Measurements from ENCODE around the gene UBR4.

GRCh38 chr1:19222979-19223824 lies 13.1 kb upstream of the UBR4 start:
- TF ChIP-seq, protein P1, sequence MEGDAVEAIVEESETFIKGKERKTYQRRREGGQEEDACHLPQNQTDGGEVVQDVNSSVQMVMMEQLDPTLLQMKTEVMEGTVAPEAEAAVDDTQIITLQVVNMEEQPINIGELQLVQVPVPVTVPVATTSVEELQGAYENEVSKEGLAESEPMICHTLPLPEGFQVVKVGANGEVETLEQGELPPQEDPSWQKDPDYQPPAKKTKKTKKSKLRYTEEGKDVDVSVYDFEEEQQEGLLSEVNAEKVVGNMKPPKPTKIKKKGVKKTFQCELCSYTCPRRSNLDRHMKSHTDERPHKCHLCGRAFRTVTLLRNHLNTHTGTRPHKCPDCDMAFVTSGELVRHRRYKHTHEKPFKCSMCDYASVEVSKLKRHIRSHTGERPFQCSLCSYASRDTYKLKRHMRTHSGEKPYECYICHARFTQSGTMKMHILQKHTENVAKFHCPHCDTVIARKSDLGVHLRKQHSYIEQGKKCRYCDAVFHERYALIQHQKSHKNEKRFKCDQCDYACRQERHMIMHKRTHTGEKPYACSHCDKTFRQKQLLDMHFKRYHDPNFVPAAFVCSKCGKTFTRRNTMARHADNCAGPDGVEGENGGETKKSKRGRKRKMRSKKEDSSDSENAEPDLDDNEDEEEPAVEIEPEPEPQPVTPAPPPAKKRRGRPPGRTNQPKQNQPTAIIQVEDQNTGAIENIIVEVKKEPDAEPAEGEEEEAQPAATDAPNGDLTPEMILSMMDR (IDR thresholded peaks at IDR 0.05; ENCODE audit: low read depth, low read length): no peak
- TF ChIP-seq, protein P2, sequence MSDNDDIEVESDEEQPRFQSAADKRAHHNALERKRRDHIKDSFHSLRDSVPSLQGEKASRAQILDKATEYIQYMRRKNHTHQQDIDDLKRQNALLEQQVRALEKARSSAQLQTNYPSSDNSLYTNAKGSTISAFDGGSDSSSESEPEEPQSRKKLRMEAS (IDR thresholded peaks at IDR 0.05; ENCODE audit: low read depth, low read length): no peak
- TF ChIP-seq POLR2A (IDR thresholded peaks at IDR 0.05; ENCODE audit: extremely low read depth, insufficient read length): no peak
- no peak for TF ChIP-seq MYC (IDR thresholded peaks at IDR 0.05; ENCODE audit: low read depth, low read length)
